HG03469 (cell line): Measurements from ENCODE around the gene NTMT1.

Source experiments
- ATAC-seq: cut with Tn5 transposase; IDR thresholded peaks from one replicate; pipeline ENCODE4 v1.9.1; 2021; ENCODE audit warnings: mild to moderate bottlenecking, moderate library complexity, moderate number of reproducible peaks; ENCODE audit not compliant: unreplicated experiment

NTMT1 gene

GRCh38 chr9:129672702-129673101, 46.7 kb downstream of the NTMT1 start:
- ATAC-seq, result no peak

DNA sequence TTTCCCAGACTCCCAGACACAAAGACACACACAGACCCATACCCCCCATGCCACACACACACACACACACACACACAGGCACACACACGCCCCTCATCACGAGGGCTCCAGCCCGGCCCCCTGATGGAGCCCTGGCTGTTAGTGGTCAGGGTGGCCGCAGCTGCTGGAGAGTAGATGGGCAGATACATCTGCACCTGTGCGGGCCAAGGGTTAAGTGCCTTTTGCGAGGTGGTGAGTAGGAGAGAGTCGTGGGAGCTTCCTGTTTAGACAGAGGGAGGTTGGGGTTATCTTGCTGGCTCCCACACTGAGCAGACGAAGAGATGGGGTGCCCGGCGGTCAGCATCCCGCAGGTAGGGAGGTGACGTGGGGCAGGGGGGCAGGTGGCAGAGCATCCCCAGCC, 47.6 kb downstream of the NTMT1 start:
- no peak for ATAC-seq

DNA sequence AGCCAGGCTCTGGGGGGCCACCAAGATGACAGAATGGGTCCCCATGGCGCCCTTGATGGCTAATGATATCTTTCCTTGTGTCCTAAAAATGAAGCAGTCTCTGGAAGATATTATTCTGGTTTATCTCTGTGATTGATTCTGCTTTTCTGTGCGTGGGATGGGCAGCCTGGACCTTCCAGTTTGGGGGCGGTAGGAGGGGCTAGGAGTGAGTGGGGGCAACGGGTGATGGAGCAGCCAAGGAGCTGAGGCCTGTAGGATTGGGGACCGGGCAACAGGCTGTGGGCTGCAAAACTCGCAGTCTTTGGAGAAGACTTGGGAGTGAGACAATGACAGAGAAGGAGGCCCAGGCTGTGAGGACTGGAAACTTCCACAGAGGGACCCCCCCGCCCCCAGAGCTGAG, 48.3 kb downstream of the NTMT1 start:
- ATAC-seq, result no peak

- ATAC-seq, result no peak
Observed at GRCh38 chr9:129675620-129676019, 49.7 kb downstream of the NTMT1 start.

- no peak for ATAC-seq
Observed at GRCh38 chr9:129676287-129676686, 50.3 kb downstream of the NTMT1 start.

GRCh38 chr9:129676975-129677374, 51.0 kb downstream of the NTMT1 start:
- ATAC-seq, result no peak

DNA sequence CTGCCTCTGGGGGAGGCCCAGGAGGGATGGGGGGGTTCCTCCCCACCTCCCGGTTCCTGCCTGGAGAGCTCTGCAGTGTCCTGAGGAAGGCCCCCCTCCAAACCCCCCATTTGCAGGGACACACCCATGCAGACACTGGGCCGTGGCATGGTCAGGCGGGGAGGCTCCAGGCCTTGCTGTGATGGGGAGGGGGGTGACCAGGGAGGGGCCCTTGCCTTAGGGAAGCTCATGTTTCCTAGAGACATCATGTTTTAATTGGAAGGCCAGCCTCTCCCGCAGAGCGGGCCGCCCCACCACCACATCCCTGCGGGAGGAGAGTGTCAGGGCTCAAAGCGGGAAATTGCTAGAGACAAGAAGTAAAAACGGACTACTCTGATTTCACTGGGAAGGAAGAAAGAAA, 51.5 kb downstream of the NTMT1 start:
- no peak for ATAC-seq

DNA sequence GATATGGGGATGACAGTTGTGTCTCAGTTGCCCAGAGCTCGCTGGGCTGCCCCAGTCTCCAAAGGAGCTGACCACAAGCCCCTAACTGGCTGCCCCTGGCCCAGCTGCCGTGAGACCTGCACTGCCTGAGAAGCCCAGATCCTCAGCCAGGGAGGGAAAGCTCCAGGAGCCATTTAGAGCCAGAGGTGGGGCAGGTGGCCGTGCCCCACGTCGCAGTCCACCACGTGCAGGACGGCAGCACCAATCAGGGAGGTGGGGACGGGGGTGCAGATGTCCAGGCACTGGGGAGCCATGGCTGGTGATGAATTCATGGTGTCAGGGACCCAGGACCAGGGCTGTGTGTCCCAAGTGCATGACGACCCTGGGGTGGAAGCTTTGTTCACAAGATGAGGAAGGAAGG, 52.9 kb downstream of the NTMT1 start:
- no peak for ATAC-seq

GRCh38 chr9:129679537-129679936, 53.6 kb downstream of the NTMT1 start:
- no peak for ATAC-seq

DNA sequence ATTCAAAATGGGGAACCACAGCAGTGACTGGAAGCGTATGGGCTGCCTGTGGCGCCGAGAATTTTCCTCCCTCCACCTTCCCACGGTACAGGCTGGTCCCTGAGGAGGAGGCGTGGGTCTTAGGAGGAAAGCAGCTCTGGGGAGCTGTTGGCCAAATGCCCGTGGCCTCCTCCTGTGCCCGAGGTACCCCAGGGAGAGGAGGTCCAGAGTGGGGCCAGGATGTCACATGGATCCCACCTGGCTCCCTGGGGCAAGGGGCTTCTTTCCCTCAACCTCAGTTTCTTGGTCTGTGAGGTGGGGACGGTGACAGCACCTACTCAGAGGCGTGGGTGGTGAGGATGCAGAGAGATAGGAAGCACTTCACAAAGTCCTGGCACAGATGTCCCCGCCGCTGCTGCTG, 56.0 kb downstream of the NTMT1 start:
- no peak for ATAC-seq

DNA sequence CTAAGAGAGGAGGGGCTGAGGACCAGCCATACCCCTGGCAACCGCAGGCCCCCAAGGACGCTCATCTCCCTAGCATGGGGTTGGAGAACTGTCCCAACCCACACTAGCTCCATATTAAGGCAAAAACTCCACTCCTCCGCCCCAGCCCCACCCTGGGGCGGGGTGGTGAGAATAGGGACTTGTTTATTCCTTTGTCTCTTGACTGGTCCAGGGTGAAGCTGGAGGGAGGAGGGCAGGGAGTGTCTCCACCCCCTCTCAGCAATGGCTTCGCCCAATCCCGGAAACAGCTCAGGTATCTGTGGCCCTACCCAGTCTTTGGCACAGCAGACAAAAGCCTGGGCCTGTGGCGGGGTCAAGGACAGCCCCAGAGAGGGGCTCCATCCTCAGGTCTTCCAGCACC, 56.4 kb downstream of the NTMT1 start:
- no peak for ATAC-seq

DNA sequence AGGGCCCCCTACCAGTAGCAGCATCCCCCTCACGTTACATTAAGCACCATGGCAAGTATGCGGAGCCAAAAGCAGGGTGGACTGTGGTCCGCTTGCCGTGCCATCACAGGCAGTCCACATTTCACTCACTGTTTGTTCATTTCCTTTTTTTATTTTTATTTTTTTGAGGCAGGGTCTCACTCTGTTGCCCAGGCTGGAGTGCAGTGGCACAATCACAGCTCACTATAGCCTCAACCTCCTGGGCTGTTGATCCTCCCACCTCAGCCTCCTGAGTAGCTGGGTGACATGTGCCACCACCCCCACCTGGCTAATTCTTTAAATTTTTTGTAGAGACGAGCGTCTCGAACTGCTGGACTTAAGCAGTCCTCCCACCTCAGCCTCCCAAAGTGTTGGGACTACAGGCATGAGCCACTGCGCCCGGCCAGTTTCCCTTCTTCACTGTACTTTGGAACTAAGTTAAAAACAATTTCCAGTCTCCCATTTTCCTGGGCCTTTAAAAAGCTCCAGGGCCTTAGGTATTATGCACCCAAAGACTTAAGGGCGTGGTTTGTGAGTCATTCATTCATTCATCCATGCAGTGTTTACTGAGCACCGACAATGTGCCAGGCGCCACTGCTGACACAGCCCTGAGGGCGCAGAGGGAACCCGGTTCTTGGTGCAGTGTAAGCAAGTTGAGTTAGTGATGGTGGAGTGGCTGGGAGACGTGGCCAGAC, 59.4 kb downstream of the NTMT1 start:
- no peak for ATAC-seq
